22Rv1 (cell line): ENCODE measurements around the gene UBAP1.

Experiments
- ZFX ChIP-seq: fragments of 450-650 bp; IDR thresholded peaks from 2 replicates; pipeline ENCODE4 v1.6.1; 2017; ENCODE audit warnings: antibody characterized with exemption, borderline replicate concordance
- TF ChIP-seq, protein P1 (sequence below): fragments of 450-650 bp; IDR thresholded peaks from 2 replicates; pipeline ENCODE4 v1.5.1; 2017; ENCODE audit warnings: mild to moderate bottlenecking

DNA sequence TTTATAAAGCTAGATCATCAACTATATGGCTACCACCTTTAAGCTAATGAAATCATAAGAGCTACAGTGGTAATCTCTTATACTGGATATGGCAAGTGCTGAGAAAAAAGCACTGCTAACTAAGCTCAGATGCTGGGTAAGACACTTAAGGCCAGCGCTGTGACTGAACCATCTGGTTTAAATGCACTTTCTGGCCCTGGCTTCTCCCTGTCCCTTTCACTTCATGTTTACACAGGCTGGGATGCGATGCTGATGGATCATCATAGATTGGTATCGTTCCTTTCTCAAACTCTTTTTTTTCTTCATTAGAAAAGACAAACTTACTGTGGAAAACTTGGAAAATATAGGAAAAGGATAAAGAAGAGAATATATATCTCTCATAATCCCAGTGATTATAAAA is 97.9 kb downstream of the UBAP1 start:
- TF ChIP-seq, protein P1, sequence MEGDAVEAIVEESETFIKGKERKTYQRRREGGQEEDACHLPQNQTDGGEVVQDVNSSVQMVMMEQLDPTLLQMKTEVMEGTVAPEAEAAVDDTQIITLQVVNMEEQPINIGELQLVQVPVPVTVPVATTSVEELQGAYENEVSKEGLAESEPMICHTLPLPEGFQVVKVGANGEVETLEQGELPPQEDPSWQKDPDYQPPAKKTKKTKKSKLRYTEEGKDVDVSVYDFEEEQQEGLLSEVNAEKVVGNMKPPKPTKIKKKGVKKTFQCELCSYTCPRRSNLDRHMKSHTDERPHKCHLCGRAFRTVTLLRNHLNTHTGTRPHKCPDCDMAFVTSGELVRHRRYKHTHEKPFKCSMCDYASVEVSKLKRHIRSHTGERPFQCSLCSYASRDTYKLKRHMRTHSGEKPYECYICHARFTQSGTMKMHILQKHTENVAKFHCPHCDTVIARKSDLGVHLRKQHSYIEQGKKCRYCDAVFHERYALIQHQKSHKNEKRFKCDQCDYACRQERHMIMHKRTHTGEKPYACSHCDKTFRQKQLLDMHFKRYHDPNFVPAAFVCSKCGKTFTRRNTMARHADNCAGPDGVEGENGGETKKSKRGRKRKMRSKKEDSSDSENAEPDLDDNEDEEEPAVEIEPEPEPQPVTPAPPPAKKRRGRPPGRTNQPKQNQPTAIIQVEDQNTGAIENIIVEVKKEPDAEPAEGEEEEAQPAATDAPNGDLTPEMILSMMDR = no peak
- no peak for TF ChIP-seq ZFX
